Endothelial cell of umbilical vein (primary cell): ENCODE data around the gene MT3. TPM values are rescaled to one million over a fixed set of nuclear protein-coding genes. Genes with fewer than 3 reads are reported as not detected.

Experiments
- BruUV-seq: library from RNA; stranded (reverse); fragments of 400-500 nt; replicated peaks from 2 replicates; lab custom pipeline; 2021; lab: Mats Ljungman, UMichigan
- CTCF ChIA-PET: fragments of 300-600, 350-600 bp; sonication (Branson Sonifier 250); formaldehyde crosslinking; loops from one replicate; lab custom pipeline; 2021; ENCODE audit warnings: antibody characterized with exemption, inconsistent platforms; lab: Charles Lee
- POLR2A ChIA-PET: fragments of 300-600, 350-600 bp; sonication (Branson Sonifier 250); formaldehyde crosslinking; loops from one replicate; lab custom pipeline; 2021; ENCODE audit warnings: antibody characterized with exemption, inconsistent platforms; lab: Charles Lee
- DNase-seq: peaks from one replicate; pipeline ENCODE4 v3.0.0-alpha.2; 2011; ENCODE audit warnings: low read depth, low spot score
- FAIRE-seq: peaks from 2 replicates; lab custom pipeline; 2011; peaks lifted over from hg19 to GRCh38; lab: Jason Lieb, UNC
- H2AFZ ChIP-seq: 2 replicates; pipeline ENCODE4 v1.6.0; 2012; ENCODE audit warnings: low read depth, low read length, control low read depth, inconsistent platforms
- H3K27ac ChIP-seq: 2 replicates; pipeline ENCODE4 v1.5.1; 2011; ENCODE audit warnings: low read depth, mild to moderate bottlenecking, control low read depth, low read length, moderate library complexity; ENCODE audit not compliant: insufficient read depth
- H3K27me3 ChIP-seq, 2 experiments: 2 replicates each; pipeline versions ENCODE4 v1.6.0 to v1.6.1; 2011; ENCODE audit warnings: low read length in 2 of 2, mixed read lengths in 1 of 2; ENCODE audit not compliant: control insufficient read depth in 2 of 2, insufficient read depth in 2 of 2
- H3K36me3 ChIP-seq, 2 experiments: 2 replicates in 1 of 2; 3 replicates in 1 of 2; pipeline ENCODE4 v1.5.1; 2011; ENCODE audit warnings: low read length in 2 of 2, mild to moderate bottlenecking in 1 of 2, moderate library complexity in 1 of 2; ENCODE audit not compliant: control insufficient read depth in 2 of 2, insufficient read depth in 2 of 2; ENCODE audit errors: extremely low read depth in 1 of 2
- H3K4me1 ChIP-seq: 3 replicates; pipeline ENCODE4 v1.5.1; 2011; ENCODE audit warnings: mild to moderate bottlenecking, low read length; ENCODE audit not compliant: control insufficient read depth, insufficient read depth; ENCODE audit errors: extremely low read depth
- H3K4me2 ChIP-seq: 2 replicates; pipeline ENCODE4 v1.6.1; 2011; ENCODE audit warnings: low read length, control low read depth, mixed read lengths; ENCODE audit not compliant: insufficient read depth
- H3K4me3 ChIP-seq, 3 experiments: fragments of 200-600 bp in 1 of 3; sonication (generic), shearing (Covaris generic) in 1 of 3; replicated peaks in 1 of 3; 2 replicates each; pipeline ENCODE4 v1.5.1; 2011 to 2016; ENCODE audit warnings: control low read depth in 3 of 3, low read length in 3 of 3, mild to moderate bottlenecking in 2 of 3, inconsistent platforms in 1 of 3, low read depth in 1 of 3, moderate library complexity in 1 of 3; ENCODE audit not compliant: insufficient read depth in 1 of 3
- H3K79me2 ChIP-seq: 2 replicates; pipeline ENCODE4 v1.6.0; 2012; ENCODE audit warnings: low read length, inconsistent platforms; ENCODE audit not compliant: control insufficient read depth, insufficient read depth
- H3K9ac ChIP-seq: replicated peaks from 2 replicates; pipeline ENCODE3; 2011; ENCODE audit warnings: low read length, control low read depth; ENCODE audit not compliant: insufficient read depth; ENCODE audit errors: extremely low read depth
- H3K9me1 ChIP-seq: replicated peaks from 3 replicates; pipeline ENCODE4 v1.6.0; 2011; ENCODE audit warnings: mild to moderate bottlenecking, low read length; ENCODE audit not compliant: control insufficient read depth, insufficient read depth; ENCODE audit errors: extremely low read depth
- H3K9me3 ChIP-seq: replicated peaks from 2 replicates; pipeline ENCODE4 v1.5.1; 2012; ENCODE audit warnings: low read length, inconsistent platforms; ENCODE audit not compliant: control insufficient read depth, insufficient read depth
- H4K20me1 ChIP-seq: replicated peaks from 2 replicates; pipeline ENCODE3; 2011; ENCODE audit warnings: mild to moderate bottlenecking, low read length; ENCODE audit not compliant: control insufficient read depth, insufficient read depth; ENCODE audit errors: extremely low read depth
- EZH2 ChIP-seq: IDR thresholded peaks from 2 replicates; pipeline ENCODE4 v1.6.1; 2012; ENCODE audit warnings: borderline replicate concordance, low read depth, mild to moderate bottlenecking, moderate library complexity, low read length, inconsistent platforms; ENCODE audit not compliant: severe bottlenecking
- FOS ChIP-seq: IDR thresholded peaks from 2 replicates; pipeline ENCODE4 v1.6.1; 2011; ENCODE audit warnings: mild to moderate bottlenecking, low read length, moderate library complexity, borderline replicate concordance; ENCODE audit not compliant: insufficient read depth
- GATA2 ChIP-seq: IDR thresholded peaks from 2 replicates; pipeline ENCODE4 v1.7.0; 2011; ENCODE audit warnings: low read depth, mild to moderate bottlenecking, moderate library complexity, mixed read lengths, low read length; ENCODE audit not compliant: insufficient read length, insufficient read depth
- JUN ChIP-seq: IDR thresholded peaks from 2 replicates; pipeline ENCODE4 v1.6.1; 2011; ENCODE audit warnings: borderline replicate concordance, low read depth; ENCODE audit not compliant: insufficient read length, insufficient read depth
- MYC ChIP-seq: IDR thresholded peaks from one replicate; pipeline ENCODE4 v1.6.1; 2011; ENCODE audit warnings: mild to moderate bottlenecking, low read depth, low read length
- POLR2A ChIP-seq: IDR thresholded peaks from 2 replicates; pipeline ENCODE4 v1.6.1; 2012; ENCODE audit warnings: low read depth, mild to moderate bottlenecking, control low read depth, low read length
- POLR2AphosphoS5 ChIP-seq: IDR thresholded peaks from 2 replicates; pipeline ENCODE4 v1.6.1; 2012; ENCODE audit warnings: low read depth, mild to moderate bottlenecking, control low read depth, low read length, moderate library complexity; ENCODE audit not compliant: insufficient read depth
- dilution Hi-C: fragments of 300-500 bp; cut with MboI; formaldehyde crosslinking; loops from one replicate; pipeline ENCODE4 v1.15.0; 2019; ENCODE audit warnings: low sequenced_read_pairs; ENCODE audit not compliant: extremely low pct_ligation_motif_present
- intact Hi-C: fragments of 100-400 bp; cut with micrococcal nuclease; formaldehyde crosslinking; loops from one replicate; pipeline ENCODE4 v1.10.0; 2022
- polyA plus RNA-seq, 4 experiments: library from polyadenylated mRNA; depleted of rRNA in 3 of 4; stranded (reverse) in 3 of 4; unstranded in 1 of 4; fragments of >200 nt; gene quantifications; 2 replicates each; pipeline versions ENCODE4 v1.2.1 to v1.2.3, GENCODE V29; 2011 to 2012; ENCODE audit warnings: missing spikeins in 1 of 4
- total RNA-seq: library from RNA; stranded (reverse); gene quantifications from 2 replicates; pipeline ENCODE4 v1.2.3, GENCODE V29; 2021
- TF ChIP-seq, protein P1 (sequence below): IDR thresholded peaks from 2 replicates; pipeline ENCODE4 v1.6.1; 2011; ENCODE audit not compliant: insufficient read depth, insufficient read length
- TF ChIP-seq, protein P2 (sequence below), 2 donors: IDR thresholded peaks; 1 replicate in 1 of 2; 2 replicates in 1 of 2; pipeline ENCODE4 v1.5.1; 2011; ENCODE audit warnings: low read length in 2 of 2, mild to moderate bottlenecking in 2 of 2, moderate library complexity in 2 of 2, control low read depth in 1 of 2, inconsistent platforms in 1 of 2, low read depth in 1 of 2; ENCODE audit not compliant: insufficient read depth in 1 of 2; ENCODE audit errors: extremely low read depth in 1 of 2

The MT3 gene
- total and polyA plus RNA-seq, 2 donors (not counting 3 experiments of a cell fraction or from before 2014, with no cell fraction given), result not detected

DNA sequence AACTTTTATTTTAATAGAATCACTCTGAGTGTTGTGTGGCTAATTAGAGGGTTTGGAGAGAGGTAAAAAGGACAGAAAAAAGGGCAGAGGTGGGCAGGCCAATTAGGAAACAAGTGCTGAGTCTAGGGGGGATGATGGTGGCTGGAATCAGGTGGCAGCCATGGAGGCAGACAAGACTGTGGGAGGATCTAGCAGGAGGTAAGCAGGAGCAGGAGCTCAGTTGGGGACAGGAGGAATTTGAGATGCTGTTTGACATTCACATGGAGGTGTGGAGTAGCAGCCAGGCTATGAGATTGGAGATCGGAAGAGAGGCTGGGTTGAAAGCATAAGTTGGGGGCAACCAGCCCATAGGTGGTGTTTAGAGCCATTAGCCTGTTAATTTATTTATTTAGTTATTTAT lies 28.2 kb upstream of the MT3 start:
- Histone ChIP-seq H3K9me1 (no peaks in the 10 kb centered on the region), H3K27me3 (peaks cover 6 to 13% of the 10 kb centered on the region in 2 experiments), H3K36me3 (no peaks in the 10 kb centered on the region), H4K20me1 (no peaks in the 10 kb centered on the region), H3K79me2 (no peaks in the 10 kb centered on the region), H2AFZ (no peak overlapping the region), H3K4me3 (no peak overlapping the region), H3K4me2 (no peak overlapping the region), H3K27ac (no peak overlapping the region), H3K9me3 (no peaks in the 10 kb centered on the region), H3K4me1 (no peaks in the 10 kb centered on the region), H3K9ac (no peak overlapping the region)
- CTCF ChIA-PET, result interaction anchor here (1.0 to 3.3 kb wide), 6 partner anchors 10 to 141 kb away, joined by 3 to 12 read pairs (median 6); no protein-coding TSS in a partner anchor
- no peak for DNase-seq
- FAIRE-seq, result no peak
- dilution Hi-C loops (no loop called here), intact Hi-C loops (no loop called here)
- TF ChIP-seq GATA2, result no peak
- no peak for TF ChIP-seq JUN
- TF ChIP-seq FOS, result no peak
- TF ChIP-seq MYC, result no peak
- TF ChIP-seq, protein P1, sequence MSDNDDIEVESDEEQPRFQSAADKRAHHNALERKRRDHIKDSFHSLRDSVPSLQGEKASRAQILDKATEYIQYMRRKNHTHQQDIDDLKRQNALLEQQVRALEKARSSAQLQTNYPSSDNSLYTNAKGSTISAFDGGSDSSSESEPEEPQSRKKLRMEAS, result no peak
- TF ChIP-seq, protein P2, sequence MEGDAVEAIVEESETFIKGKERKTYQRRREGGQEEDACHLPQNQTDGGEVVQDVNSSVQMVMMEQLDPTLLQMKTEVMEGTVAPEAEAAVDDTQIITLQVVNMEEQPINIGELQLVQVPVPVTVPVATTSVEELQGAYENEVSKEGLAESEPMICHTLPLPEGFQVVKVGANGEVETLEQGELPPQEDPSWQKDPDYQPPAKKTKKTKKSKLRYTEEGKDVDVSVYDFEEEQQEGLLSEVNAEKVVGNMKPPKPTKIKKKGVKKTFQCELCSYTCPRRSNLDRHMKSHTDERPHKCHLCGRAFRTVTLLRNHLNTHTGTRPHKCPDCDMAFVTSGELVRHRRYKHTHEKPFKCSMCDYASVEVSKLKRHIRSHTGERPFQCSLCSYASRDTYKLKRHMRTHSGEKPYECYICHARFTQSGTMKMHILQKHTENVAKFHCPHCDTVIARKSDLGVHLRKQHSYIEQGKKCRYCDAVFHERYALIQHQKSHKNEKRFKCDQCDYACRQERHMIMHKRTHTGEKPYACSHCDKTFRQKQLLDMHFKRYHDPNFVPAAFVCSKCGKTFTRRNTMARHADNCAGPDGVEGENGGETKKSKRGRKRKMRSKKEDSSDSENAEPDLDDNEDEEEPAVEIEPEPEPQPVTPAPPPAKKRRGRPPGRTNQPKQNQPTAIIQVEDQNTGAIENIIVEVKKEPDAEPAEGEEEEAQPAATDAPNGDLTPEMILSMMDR (IDR thresholded peaks at IDR 0.05; ENCODE audit: extremely low read depth in 1 of 2, insufficient read depth in 1 of 2, low read depth in 1 of 2, low read length in 2 of 2), result no peak
- TF ChIP-seq POLR2AphosphoS5, result no peak
- no peak for TF ChIP-seq EZH2
- no peak for TF ChIP-seq POLR2A
- POLR2A ChIA-PET, result no interaction called here
- BruUV-seq, result no TSS peak
